ENCODE data around the gene TUT1. TPM values are rescaled to one million over a fixed set of nuclear protein-coding genes. Genes with fewer than 3 reads are reported as not detected.

The TUT1 gene
- total and polyA plus RNA-seq, 2 of the 4 experiments (the other 2 are of a cell fraction) = 4.3 to 10.1 TPM

DNA sequence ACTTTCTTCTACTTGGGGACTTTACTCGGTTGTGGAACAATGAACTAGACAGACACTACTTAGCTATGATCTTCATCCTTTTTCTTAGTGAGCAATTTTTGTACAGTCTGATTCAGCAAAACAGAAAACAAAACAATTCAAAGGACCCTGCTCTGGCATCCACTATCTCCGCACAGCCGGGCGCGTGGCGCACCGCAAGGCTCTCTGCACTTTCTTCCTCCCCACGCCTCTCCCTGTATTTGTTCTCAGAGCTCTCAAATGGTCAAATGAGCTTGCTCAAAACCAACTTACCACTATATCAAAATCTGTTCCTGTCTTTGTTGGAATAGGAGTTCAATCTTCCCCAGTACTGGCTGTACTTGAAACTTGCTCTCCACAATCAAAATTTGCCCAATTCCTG is 25.1 kb downstream of the TUT1 start:
- Histone ChIP-seq H2BK120ac (ENCODE audit: low read depth, low read length) (no peak overlapping the region), H4K91ac (ENCODE audit: insufficient read depth, low read depth, low read length) (no peak overlapping the region), H3K4me3 (ENCODE audit: insufficient read depth, low read depth, low read length) (no peak overlapping the region), H2AFZ (replicated peaks; ENCODE audit: low read length, poor library complexity) (no peak overlapping the region), H3K27me3 (ENCODE audit: control insufficient read depth, insufficient read depth, low read length) (no peaks in the 10 kb centered on the region), H3K27ac (ENCODE audit: insufficient read depth, low read length) (no peak overlapping the region; the same call in 1 of the 2 replicates), H3K36me3 (ENCODE audit: control insufficient read depth, insufficient read depth, low read length) (peaks cover 59% of the 10 kb centered on the region), H2BK5ac (ENCODE audit: low read depth, low read length, poor library complexity, severe bottlenecking) (no peak overlapping the region), H3K9me1 (ENCODE audit: insufficient read depth, low read length) (peaks cover 2% of the 10 kb centered on the region; the same call in 1 of the 2 replicates), H3K4me2 (ENCODE audit: low read depth, low read length) (no peak overlapping the region), H3K79me1 (ENCODE audit: low read depth in 1 of 2, low read length in 2 of 2) (peaks cover 8 to 42% of the 10 kb centered on the region in 2 experiments; a peak in 3 of 4 replicates), H4K8ac (ENCODE audit: low read depth in 2 of 2, low read length in 2 of 2) (no peak overlapping the region), H2AK9ac (replicated peaks; ENCODE audit: low read depth, low read length, poor library complexity) (no peak overlapping the region), H3K4me1 (ENCODE audit: control insufficient read depth, insufficient read depth, low read length) (no peaks in the 10 kb centered on the region), H3K56ac (ENCODE audit: extremely low read depth, insufficient read depth, low read length) (no peak overlapping the region), H3K18ac (ENCODE audit: low read depth, low read length) (no peak overlapping the region), H3K14ac (replicated peaks; ENCODE audit: low read depth, low read length) (no peak overlapping the region), H2BK20ac (ENCODE audit: low read depth, low read length) (no peak overlapping the region), H3K9ac (ENCODE audit: low read depth, low read length) (no peak overlapping the region), H3K23ac (ENCODE audit: low read depth, low read length) (no peak overlapping the region), H4K5ac (ENCODE audit: low read depth, low read length) (no peak overlapping the region), H3K4ac (ENCODE audit: low read depth, low read length) (no peak overlapping the region), H2BK15ac (ENCODE audit: low read depth, low read length) (no peak overlapping the region), H2AK5ac (ENCODE audit: low read depth, low read length) (no peak overlapping the region), H3K9me3 (ENCODE audit: control insufficient read depth, insufficient read depth, low read length) (no peaks in the 10 kb centered on the region), H4K20me1 (ENCODE audit: insufficient read depth, low read length) (peaks cover 57% of the 10 kb centered on the region)
- intact Hi-C loops (cut with micrococcal nuclease) (no loop called here), in situ Hi-C loops (cut with MboI; ENCODE audit: low sequenced_read_pairs) (no loop called here), dilution Hi-C loops (cut with HindIII; ENCODE audit: low sequenced_read_pairs, unreplicated experiment) (no loop called here)
- no peak for DNase-seq
- WGBS, 2 experiments (ENCODE audit: extremely low coverage in 2 of 2, insufficient read length in 1 of 2) = 100% methylated on average over 4 of the region's 8 CpGs; no CpG with 5 or more reads in 1 of the 2 experiments
- CTCF ChIA-PET = interaction anchor here (1.1 kb wide), 1 partner anchor 142 kb away, joined by 3 read pairs; no protein-coding TSS in a partner anchor
- BruUV-seq (replicated peaks) = no TSS peak
- TF ChIP-seq MAFK (IDR thresholded peaks at IDR 0.05; ENCODE audit: low read depth, low read length) = no peak
- no peak for ATAC-seq (ENCODE audit: low read depth)
- POLR2A ChIA-PET (ENCODE audit: unreplicated experiment) = no interaction called here
